Kidney (tissue), 14 donors: Measurements from ENCODE around the gene RBPMS2. TPM values are rescaled to one million over a fixed set of nuclear protein-coding genes. Genes with fewer than 3 reads are reported as not detected.

ENCODE experiments used
- DNase-seq, 5 donors: peaks; one replicate each; pipeline ENCODE4 v3.0.0-alpha.2; 2013 to 2020
- FAIRE-seq: peaks from 2 replicates; lab custom pipeline; 2012; peaks lifted over from hg19 to GRCh38; lab: Jason Lieb, UNC
- H3K27ac ChIP-seq, 2 donors: one replicate each; pipeline ENCODE4 v1.7.0; 2013; ENCODE audit warnings: low read depth in 2 of 2, low read length in 2 of 2, inconsistent platforms in 1 of 2
- H3K27me3 ChIP-seq: one replicate; pipeline ENCODE4 v1.7.1; 2013; ENCODE audit warnings: low read length, inconsistent platforms; ENCODE audit not compliant: control insufficient read depth, insufficient read depth
- H3K36me3 ChIP-seq, 3 donors: one replicate each; pipeline versions ENCODE4 v1.7.0 to v1.7.1; 2013; ENCODE audit warnings: low read length in 3 of 3, control low read depth in 1 of 3, inconsistent platforms in 1 of 3; ENCODE audit not compliant: insufficient read depth in 3 of 3, control insufficient read depth in 2 of 3
- H3K4me1 ChIP-seq, 3 donors: one replicate each; pipeline versions ENCODE4 v1.7.0 to v1.7.1; 2013; ENCODE audit warnings: low read length in 3 of 3, inconsistent platforms in 1 of 3, low read depth in 1 of 3; ENCODE audit not compliant: control insufficient read depth in 2 of 3, insufficient read depth in 2 of 3
- H3K4me3 ChIP-seq, 3 donors: one replicate each; pipeline versions ENCODE4 v1.7.0 to v1.8.1; 2013; ENCODE audit warnings: low read length in 3 of 3, control low read depth in 1 of 3, inconsistent platforms in 1 of 3
- H3K9ac ChIP-seq, 3 donors: one replicate each; pipeline versions ENCODE4 v1.7.0 to v1.7.1; 2013; ENCODE audit warnings: low read length in 3 of 3, control low read depth in 1 of 3, inconsistent platforms in 1 of 3
- H3K9me3 ChIP-seq, 3 donors: one replicate each; pipeline versions ENCODE4 v1.7.0 to v1.7.1; 2013; ENCODE audit warnings: low read length in 3 of 3, control low read depth in 1 of 3, inconsistent platforms in 1 of 3; ENCODE audit not compliant: control insufficient read depth in 2 of 3, insufficient read depth in 1 of 3
- CTCF ChIP-seq: IDR thresholded peaks from 3 replicates; pipeline ENCODE4 v1.5.1; 2012; ENCODE audit warnings: mild to moderate bottlenecking, moderate library complexity, borderline replicate concordance; ENCODE audit not compliant: insufficient read depth; ENCODE audit errors: extremely low read depth
- intact Hi-C: fragments of 100-400 bp; cut with DNase I; formaldehyde crosslinking; loops from one replicate; pipeline ENCODE4 v1.11.1; 2022
- polyA plus RNA-seq: library from polyadenylated mRNA; stranded (reverse); fragments of 350-450 nt; fragmentation: Illumina TruSeq; extraction: RNeasy Lipid Tissue Mini Kit (QIAGEN cat#74804); gene quantifications from one replicate; pipeline ENCODE4 v1.2.3, GENCODE V29; 2014; ENCODE audit warnings: low read depth, low replicate concordance; ENCODE audit not compliant: insufficient read depth
- total RNA-seq: library from RNA; stranded (reverse); fragmentation: NEBNext Ultra II Directional; extraction: Animal tissue kit (Norgen Biotek cat#: 25700); gene quantifications from one replicate; pipeline ENCODE4 v1.2.1, GENCODE V29; 2021
- donor health status: control.
- donor health status: control.
- donor health status: control.
- donor health status: control.
- donor health status: control.
- donor health status: DM: yes; HTN: yes; CAD: no.
- donor health status: Normal renal cell carcinoma (clear cell type).

The RBPMS2 gene
- total and polyA plus RNA-seq, 2 donors from 2014 or later, result 8.2 to 24.2 TPM

- Histone ChIP-seq H3K36me3 (no peaks in the 10 kb centered on the region), H3K9me3 (no peaks in the 10 kb centered on the region), H3K27me3 (no peaks in the 10 kb centered on the region), H3K9ac (no peak overlapping the region), H3K4me1 (peaks cover 0 to 10% (median 6%) of the 10 kb centered on the region in 3 donors), H3K27ac (no peak overlapping the region), H3K4me3 (no peak overlapping the region)
- FAIRE-seq, result no peak
- intact Hi-C loops, result no loop called here
- TF ChIP-seq CTCF, result no peak
- DNase-seq, result no peak
Measured at GRCh38 chr15:64761156-64761555, 14.2 kb downstream of the RBPMS2 start.

GRCh38 chr15:64760056-64760455 is 15.3 kb downstream of the RBPMS2 start:
- H3K36me3 ChIP-seq, result no peaks in the 10 kb centered on the region
- H3K27me3 ChIP-seq, result no peaks in the 10 kb centered on the region
- intact Hi-C loops, result no loop called here
- peaks cover 0 to 10% (median 6%) of the 10 kb centered on the region in 3 donors for H3K4me1 ChIP-seq
- no peak overlapping the region for H3K27ac ChIP-seq
- H3K9me3 ChIP-seq, result no peaks in the 10 kb centered on the region
- no peak overlapping the region for H3K4me3 ChIP-seq
- no peak for TF ChIP-seq CTCF
- DNase-seq (peak in 1 of 5 donors; percentile 46), FAIRE-seq (no peak)
- no peak overlapping the region for H3K9ac ChIP-seq

- no peak overlapping the region for H3K27ac ChIP-seq
- no peak for DNase-seq
- no peak for FAIRE-seq
Measured at GRCh38 chr15:64755427-64755940, 19.9 kb downstream of the RBPMS2 start.

More at GRCh38 chr15:64755427-64755940, 19.9 kb downstream of the RBPMS2 start:
- peaks cover 0 to 2% (median 0%) of the 10 kb centered on the region in 3 donors for H3K4me1 ChIP-seq
- H3K9ac ChIP-seq, result no peak overlapping the region
- H3K27me3 ChIP-seq, result no peaks in the 10 kb centered on the region
- intact Hi-C loops, result no loop called here
- no peak for TF ChIP-seq CTCF
- H3K36me3 ChIP-seq, result no peaks in the 10 kb centered on the region
- H3K4me3 ChIP-seq, result no peak overlapping the region
- no peaks in the 10 kb centered on the region for H3K9me3 ChIP-seq
